Kidney glomerular epithelial cell (primary cell): ENCODE data around the gene SPEM3.
A peak's percentile ranks its signal among the peaks of the same experiment; 100 is the strongest.
"Not testable (repeated sequence)": the region's sequence is repeated elsewhere in the genome, so short reads cannot be mapped to it uniquely, and the experiment has no call there.

ENCODE experiments used
- DNase-seq: peaks from one replicate; lab custom pipeline; 2025; lab: John Stamatoyannopoulos, UW

The SPEM3 gene

GRCh38 chr17:7474767-7475166 is 46.1 kb downstream of the SPEM3 start:
- not testable (repeated sequence) for DNase-seq

GRCh38 chr17:7475764-7476422 is 47.2 kb downstream of the SPEM3 start:
- DNase-seq, result no peak

DNA sequence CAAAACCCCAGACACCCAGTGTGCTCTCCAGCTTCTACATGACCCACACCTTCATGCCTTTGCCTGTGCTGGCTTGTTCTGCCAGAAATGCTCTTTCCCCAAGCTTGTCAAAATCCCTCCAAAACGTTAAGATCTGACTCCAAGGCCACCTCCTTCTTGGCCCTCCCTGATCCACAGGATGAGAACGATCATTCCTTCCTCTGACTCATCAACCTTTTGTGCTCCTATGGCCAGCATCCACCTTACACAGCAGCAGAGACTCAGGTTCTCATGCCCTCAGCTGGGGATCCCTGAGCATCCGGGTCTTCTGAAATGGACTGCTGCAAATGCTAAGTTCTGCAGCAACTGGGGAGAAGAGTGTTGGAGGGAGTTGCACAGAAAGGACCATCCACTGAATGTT is 47.8 kb downstream of the SPEM3 start:
- peak; percentile 40 for DNase-seq

GRCh38 chr17:7476951-7477350 is 48.3 kb downstream of the SPEM3 start:
- DNase-seq, result no peak

DNA sequence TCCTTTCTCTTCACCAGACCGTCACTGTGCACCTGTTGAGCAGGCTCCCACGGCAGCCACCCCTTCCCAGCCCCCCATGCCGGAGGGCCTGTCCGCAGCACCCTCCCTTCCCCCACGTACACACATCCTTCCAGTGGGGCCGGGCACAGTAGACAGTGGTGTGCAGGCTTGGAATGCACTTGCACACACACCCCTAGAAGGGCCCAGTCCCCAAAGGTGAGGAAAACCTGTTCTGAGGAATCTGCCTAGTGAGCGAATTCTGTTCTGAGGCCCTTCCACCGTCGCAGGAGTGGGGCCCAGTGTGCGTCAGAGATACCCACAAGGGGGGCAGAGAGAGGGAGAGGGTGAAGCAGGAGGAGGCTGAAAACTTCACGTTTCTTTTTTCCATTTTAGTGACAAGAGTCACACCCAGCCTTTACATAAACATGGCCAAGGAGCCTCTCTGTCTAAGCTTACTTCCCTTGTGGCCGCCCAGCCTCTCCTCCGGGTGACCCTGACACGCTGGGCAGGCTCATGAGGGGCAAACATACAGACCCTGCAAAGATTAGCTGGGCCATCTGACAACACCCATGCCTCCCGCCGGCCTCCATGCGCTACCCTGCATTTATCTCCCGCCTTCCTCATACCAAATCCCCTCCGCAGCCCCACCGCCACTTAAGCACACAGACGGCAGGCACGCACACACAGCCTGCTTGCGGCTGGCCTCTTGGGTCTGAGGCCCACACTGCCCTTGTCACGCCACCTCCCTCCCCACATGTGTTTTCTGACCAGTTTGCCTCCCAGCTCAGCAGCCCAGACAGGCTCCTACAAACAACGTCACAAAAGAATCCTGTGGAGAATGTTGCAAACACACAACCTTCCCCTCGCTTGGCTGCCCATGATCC is 49.0 kb downstream of the SPEM3 start:
- DNase-seq, result peak; percentile 45

- peak; percentile 18 for DNase-seq
These were observed 49.9 kb downstream of the SPEM3 start for GRCh38 chr17:7478276-7479212.

GRCh38 chr17:7479213-7480088 is 50.8 kb downstream of the SPEM3 start, which contains the start of gene ZBTB4:
Gene ZBTB4 (minus strand): TSS chr17:7479631. CDS start chr17:7466801, 12,830 bp downstream.
- peak; percentile 25 for DNase-seq

GRCh38 chr17:7480089-7480384 is 51.4 kb downstream of the SPEM3 start:
- DNase-seq, result no peak

- DNase-seq, result not testable (repeated sequence)
These were observed 52.6 kb downstream of the SPEM3 start, which contains the start of gene SLC35G6 for GRCh38 chr17:7481275-7481674. Gene SLC35G6 (plus strand): TSS chr17:7481446. CDS start chr17:7481517, 71 bp downstream.

DNA sequence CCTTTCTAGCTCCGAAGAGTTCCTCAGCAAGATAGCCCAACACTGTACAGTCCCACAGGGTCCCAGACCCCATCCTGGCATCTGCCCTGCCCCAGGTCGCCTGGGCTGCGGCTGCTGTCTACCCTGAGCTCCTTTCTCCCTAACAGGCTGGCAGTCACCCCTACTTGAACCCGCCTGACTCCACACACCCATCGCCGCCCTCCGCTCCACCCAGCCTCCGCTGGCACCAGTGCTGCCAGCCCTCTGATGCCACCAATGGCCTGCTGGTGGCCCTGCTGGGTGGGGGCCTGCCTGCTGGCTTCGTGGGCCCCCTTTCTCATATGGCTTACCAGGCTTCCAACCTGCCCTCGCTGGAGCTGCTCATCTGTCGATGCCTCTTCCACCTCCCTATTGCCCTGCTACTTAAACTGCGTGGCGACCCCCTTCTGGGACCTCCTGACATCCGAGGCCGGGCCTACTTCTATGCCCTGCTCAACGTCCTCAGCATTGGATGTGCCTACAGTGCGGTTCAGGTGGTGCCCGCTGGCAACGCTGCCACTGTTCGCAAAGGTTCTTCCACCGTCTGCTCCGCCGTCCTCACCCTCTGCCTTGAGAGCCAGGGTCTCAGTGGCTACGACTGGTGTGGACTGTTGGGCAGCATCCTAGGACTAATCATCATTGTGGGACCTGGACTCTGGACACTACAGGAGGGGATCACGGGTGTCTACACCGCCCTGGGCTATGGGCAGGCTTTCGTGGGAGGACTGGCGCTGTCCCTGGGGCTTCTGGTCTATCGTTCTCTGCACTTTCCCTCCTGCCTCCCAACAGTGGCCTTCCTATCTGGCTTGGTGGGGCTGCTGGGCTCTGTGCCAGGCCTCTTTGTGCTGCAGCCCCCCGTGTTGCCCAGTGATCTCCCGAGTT is 53.4 kb downstream of the SPEM3 start:
- not testable (repeated sequence) for DNase-seq
